Measurements from ENCODE around the gene SYCN.

DNA sequence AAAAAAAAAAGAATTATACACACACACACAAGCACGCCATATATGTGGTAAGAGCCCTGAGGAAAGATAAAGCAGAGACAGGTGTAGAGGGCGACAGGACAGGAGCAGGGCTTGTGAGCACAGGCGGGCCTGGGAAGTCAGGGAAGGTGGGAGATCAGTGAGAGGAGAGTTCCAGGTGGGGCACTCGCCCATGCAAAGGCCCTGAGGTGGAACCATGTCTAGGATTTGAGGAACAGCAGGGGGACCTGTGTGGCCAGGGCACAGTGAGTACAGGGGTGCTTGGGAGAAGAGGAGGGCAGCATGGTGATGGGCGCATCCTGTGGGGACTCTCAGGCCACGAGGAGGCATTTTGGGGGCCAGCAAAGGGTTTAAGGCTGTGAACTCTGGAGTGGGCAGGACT, 39.8 kb downstream of the SYCN start:
- TF ChIP-seq YY1 (IDR thresholded peaks at IDR 0.05; ENCODE audit: insufficient read depth, insufficient read length) (no peak), SUZ12 (IDR thresholded peaks at IDR 0.05; ENCODE audit: extremely low read depth, insufficient read depth, insufficient read length) (no peak), ZNF274 (IDR thresholded peaks at IDR 0.05; ENCODE audit: low read depth, low read length) (no peak)
